Fibroblast of lung (primary cell): ENCODE data around the gene PYHIN1. TPM values are rescaled to one million over a fixed set of nuclear protein-coding genes. Genes with fewer than 3 reads are reported as not detected.
A peak's percentile ranks its signal among the peaks of the same experiment; 100 is the strongest.

Experiments used
- DNase-seq, 2 donors: peaks; one replicate each; pipeline versions ENCODE4 v3.0.0 to v3.0.0-alpha.2; 2010; ENCODE audit warnings: low read depth in 2 of 2
- H2AFZ ChIP-seq: 2 replicates; pipeline ENCODE4 v1.5.1; 2012; ENCODE audit warnings: low read length, control low read depth, inconsistent platforms
- H3K27ac ChIP-seq: 2 replicates; pipeline ENCODE4 v1.5.1; 2011; ENCODE audit warnings: low read length, control low read depth; ENCODE audit not compliant: insufficient read depth
- H3K27me3 ChIP-seq: 2 replicates; pipeline ENCODE4 v1.5.1; 2011; ENCODE audit warnings: mild to moderate bottlenecking, low read length; ENCODE audit not compliant: control insufficient read depth, insufficient read depth
- H3K36me3 ChIP-seq: 2 replicates; pipeline ENCODE4 v1.5.1; 2011; ENCODE audit warnings: low read length; ENCODE audit not compliant: control insufficient read depth, insufficient read depth
- H3K4me1 ChIP-seq: 2 replicates; pipeline ENCODE4 v1.5.1; 2011; ENCODE audit warnings: low read length; ENCODE audit not compliant: control insufficient read depth, insufficient read depth; ENCODE audit errors: extremely low read depth
- H3K4me2 ChIP-seq: 2 replicates; pipeline ENCODE4 v1.5.1; 2011; ENCODE audit warnings: low read length, control low read depth; ENCODE audit not compliant: insufficient read depth; ENCODE audit errors: extremely low read depth
- H3K4me3 ChIP-seq, 4 experiments: fragments of 200-600 bp in 1 of 4; sonication (generic) in 1 of 4; replicated peaks in 1 of 4; 2 replicates each; pipeline ENCODE4 v1.5.1; 2011 to 2016; ENCODE audit warnings: low read length in 4 of 4, low read depth in 3 of 4, mild to moderate bottlenecking in 3 of 4, control low read depth in 2 of 4, inconsistent platforms in 1 of 4, mixed read lengths in 1 of 4; ENCODE audit not compliant: insufficient read depth in 1 of 4; ENCODE audit errors: control extremely low read depth in 1 of 4
- H3K79me2 ChIP-seq: 2 replicates; pipeline ENCODE4 v1.5.1; 2012; ENCODE audit warnings: mild to moderate bottlenecking, low read length, inconsistent platforms; ENCODE audit not compliant: control insufficient read depth, insufficient read depth
- H3K9ac ChIP-seq: 2 replicates; pipeline ENCODE4 v1.5.1; 2011; ENCODE audit warnings: mild to moderate bottlenecking, low read length, control low read depth; ENCODE audit not compliant: insufficient read depth
- H3K9me3 ChIP-seq: 2 replicates; pipeline ENCODE4 v1.5.1; 2012; ENCODE audit warnings: low read depth, low read length; ENCODE audit not compliant: control insufficient read depth, insufficient read depth
- H4K20me1 ChIP-seq: 2 replicates; pipeline ENCODE4 v1.5.1; 2011; ENCODE audit warnings: low read length; ENCODE audit not compliant: control insufficient read depth, insufficient read depth; ENCODE audit errors: extremely low read depth
- CTCF ChIP-seq, 2 donors: IDR thresholded peaks in 1 of 2; conservative IDR thresholded peaks in 1 of 2; 1 replicate in 1 of 2; 2 replicates in 1 of 2; pipeline ENCODE4 v1.5.1; 2011 to 2012; ENCODE audit warnings: low read length in 2 of 2, control low read depth in 1 of 2, inconsistent platforms in 1 of 2, low read depth in 1 of 2, mild to moderate bottlenecking in 1 of 2
- EZH2 ChIP-seq: IDR thresholded peaks from 2 replicates; pipeline ENCODE4 v1.5.1; 2012; ENCODE audit warnings: low read length, control low read depth, mild to moderate bottlenecking; ENCODE audit errors: missing control alignments
- polyA plus RNA-seq, 2 donors: library from polyadenylated mRNA; depleted of rRNA in 1 of 2; stranded (reverse) in 1 of 2; unstranded in 1 of 2; fragments of >200 nt; gene quantifications; 2 replicates each; pipeline ENCODE4 v1.2.1, GENCODE V29; 2011 to 2012; ENCODE audit warnings: missing spikeins in 1 of 2
- total RNA-seq: library from RNA; depleted of rRNA; stranded (reverse); fragments of >200 nt; gene quantifications from 2 replicates; pipeline ENCODE4 v1.2.1, GENCODE V29; 2014

The PYHIN1 gene
- total and polyA plus RNA-seq, 2 donors (not counting 1 experiment from before 2014, with no cell fraction given) = not detected

- Histone ChIP-seq H3K27me3 (no peaks in the 10 kb centered on the region), H2AFZ (no peak overlapping the region), H3K4me1 (peaks cover 11% of the 10 kb centered on the region), H3K4me2 (peak overlapping the region; percentile 77), H3K27ac (peak overlapping the region; percentile 14), H3K4me3 (peak overlapping the region; percentile 35 to 100 (median 84)), H4K20me1 (no peaks in the 10 kb centered on the region), H3K79me2 (peaks cover 52% of the 10 kb centered on the region), H3K9ac (peak overlapping the region; percentile 22), H3K9me3 (no peaks in the 10 kb centered on the region), H3K36me3 (no peaks in the 10 kb centered on the region)
- no peak for DNase-seq
- no peak for TF ChIP-seq CTCF (conservative IDR thresholded peaks at IDR 0.05 in 1 of 2, IDR thresholded peaks at IDR 0.05 in 1 of 2; ENCODE audit: low read depth in 1 of 2, low read length in 2 of 2)
- no peak for TF ChIP-seq EZH2
Observed at GRCh38 chr1:159011751-159012150, 80.4 kb downstream of the PYHIN1 start.

DNA sequence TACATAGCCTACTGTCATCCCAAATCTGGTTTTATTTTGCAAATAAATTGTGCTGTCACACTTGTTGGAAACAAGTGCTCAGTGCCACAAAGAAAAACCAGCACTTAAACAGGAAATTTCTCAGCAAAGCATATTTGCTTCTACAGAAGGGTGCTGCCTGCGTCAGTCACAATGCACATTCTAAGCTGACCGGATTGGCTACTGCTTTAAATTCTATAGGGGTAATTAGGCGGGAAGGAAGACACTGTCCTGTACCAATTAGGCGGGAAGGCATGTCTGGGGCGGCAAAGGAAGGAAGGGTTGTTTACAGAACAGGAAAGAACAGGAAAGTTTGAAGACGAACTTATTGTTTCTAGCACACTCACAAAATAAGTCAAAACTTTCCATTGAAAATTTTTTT, 81.1 kb downstream of the PYHIN1 start:
- Histone ChIP-seq H3K79me2 (peaks cover 57% of the 10 kb centered on the region), H3K4me3 (peak overlapping the region; percentile 35 to 100 (median 84)), H2AFZ (no peak overlapping the region), H4K20me1 (no peaks in the 10 kb centered on the region), H3K27me3 (no peaks in the 10 kb centered on the region), H3K4me1 (peaks cover 11% of the 10 kb centered on the region), H3K27ac (no peak overlapping the region), H3K4me2 (peak overlapping the region; percentile 77), H3K9ac (no peak overlapping the region), H3K36me3 (peaks cover 3% of the 10 kb centered on the region), H3K9me3 (no peaks in the 10 kb centered on the region)
- peak; percentile 37 to 42 for DNase-seq
- no peak for TF ChIP-seq CTCF (conservative IDR thresholded peaks at IDR 0.05 in 1 of 2, IDR thresholded peaks at IDR 0.05 in 1 of 2; ENCODE audit: low read depth in 1 of 2, low read length in 2 of 2)
- no peak for TF ChIP-seq EZH2

DNA sequence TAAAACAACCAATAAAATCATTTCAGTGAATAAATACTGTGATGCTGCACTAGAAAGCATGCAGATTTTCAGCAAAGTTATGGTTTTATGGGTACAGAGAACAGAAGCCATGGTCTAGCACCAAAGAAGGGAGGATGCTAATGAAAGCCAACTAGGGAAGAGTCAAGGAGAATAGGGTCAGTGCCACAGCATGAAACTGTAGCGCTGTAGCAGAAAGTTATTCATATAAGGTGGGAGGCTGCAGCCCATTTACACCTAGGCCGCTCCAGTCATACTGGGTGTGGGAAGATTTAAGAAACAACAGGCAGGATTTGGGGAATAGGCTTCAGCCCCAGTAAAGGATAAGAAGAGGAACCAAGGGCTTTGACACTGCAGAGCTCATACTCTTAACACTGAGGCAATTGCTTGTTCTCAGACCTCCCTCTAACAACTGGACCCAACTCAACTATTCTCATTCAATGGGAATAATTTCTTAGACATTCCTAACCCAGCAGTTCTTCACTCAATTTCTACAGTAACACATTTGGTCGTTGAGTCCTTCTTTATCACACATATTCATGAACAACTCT, 82.7 kb downstream of the PYHIN1 start:
- TF ChIP-seq CTCF (conservative IDR thresholded peaks at IDR 0.05 in 1 of 2, IDR thresholded peaks at IDR 0.05 in 1 of 2; ENCODE audit: low read depth in 1 of 2, low read length in 2 of 2) = no peak
- TF ChIP-seq EZH2 = no peak
- H3K79me2 ChIP-seq = peaks cover 60% of the 10 kb centered on the region
- H3K9me3 ChIP-seq = no peaks in the 10 kb centered on the region
- H2AFZ ChIP-seq = no peak overlapping the region
- H3K27me3 ChIP-seq = no peaks in the 10 kb centered on the region
- peaks cover 8% of the 10 kb centered on the region for H3K36me3 ChIP-seq
- peaks cover 4% of the 10 kb centered on the region for H3K4me1 ChIP-seq
- H4K20me1 ChIP-seq = no peaks in the 10 kb centered on the region
- H3K4me3 ChIP-seq = peak overlapping the region in 1 of 4 experiments; percentile 87
- H3K9ac ChIP-seq = no peak overlapping the region
- DNase-seq = no peak
- H3K4me2 ChIP-seq = no peak overlapping the region
- H3K27ac ChIP-seq = no peak overlapping the region
